ENCODE results near the gene NPHP1. TPM values are rescaled to one million over a fixed set of nuclear protein-coding genes. Genes with fewer than 3 reads are reported as not detected.
A peak's percentile ranks its signal among the peaks of the same experiment; 100 is the strongest.

Gene NPHP1
- total RNA-seq, 1 donor from 2014 or later = 3.6 TPM

GRCh38 chr2:110105183-110105582, 99.6 kb downstream of the NPHP1 start:
- Mint-ChIP-seq H3K36me3 (ENCODE audit: unreplicated experiment) (no peaks in the 10 kb centered on the region), H3K27ac (ENCODE audit: unreplicated experiment) (peak overlapping the region; percentile 3), H3K4me3 (ENCODE audit: unreplicated experiment) (no peak overlapping the region), H3K27me3 (ENCODE audit: unreplicated experiment) (peaks cover 5% of the 10 kb centered on the region), H3K9me3 (ENCODE audit: unreplicated experiment) (peaks cover 4% of the 10 kb centered on the region), H3K4me1 (ENCODE audit: unreplicated experiment) (peaks cover 53% of the 10 kb centered on the region)
- no peak for DNase-seq (ENCODE audit: extremely low spot score, unreplicated experiment)
- no peak for TF ChIP-seq CTCF (IDR thresholded peaks at IDR 0.05)

- Mint-ChIP-seq H3K4me3 (ENCODE audit: unreplicated experiment) (no peak overlapping the region), H3K9me3 (ENCODE audit: unreplicated experiment) (no peaks in the 10 kb centered on the region), H3K27me3 (ENCODE audit: unreplicated experiment) (peaks cover 5% of the 10 kb centered on the region), H3K4me1 (ENCODE audit: unreplicated experiment) (peaks cover 56% of the 10 kb centered on the region), H3K27ac (ENCODE audit: unreplicated experiment) (peak overlapping the region; percentile 4), H3K36me3 (ENCODE audit: unreplicated experiment) (no peaks in the 10 kb centered on the region)
- DNase-seq (ENCODE audit: extremely low spot score, unreplicated experiment) = no peak
- no peak for TF ChIP-seq CTCF (IDR thresholded peaks at IDR 0.05)
Measured at GRCh38 chr2:110104025-110104771, 100.6 kb downstream of the NPHP1 start.

GRCh38 chr2:110103061-110103961, 101.5 kb downstream of the NPHP1 start:
- Mint-ChIP-seq H3K4me1 (ENCODE audit: unreplicated experiment) (peaks cover 59% of the 10 kb centered on the region), H3K27ac (ENCODE audit: unreplicated experiment) (peak overlapping the region; percentile 97)

GRCh38 chr2:110101901-110102803, 102.7 kb downstream of the NPHP1 start:
- no peaks in the 10 kb centered on the region for H3K27me3 Mint-ChIP-seq (ENCODE audit: unreplicated experiment)
- no peak for DNase-seq (ENCODE audit: extremely low spot score, unreplicated experiment)
- no peak for TF ChIP-seq CTCF (IDR thresholded peaks at IDR 0.05)
- H3K27ac Mint-ChIP-seq (ENCODE audit: unreplicated experiment) = peak overlapping the region; percentile 97
- no peaks in the 10 kb centered on the region for H3K9me3 Mint-ChIP-seq (ENCODE audit: unreplicated experiment)
- no peaks in the 10 kb centered on the region for H3K36me3 Mint-ChIP-seq (ENCODE audit: unreplicated experiment)
- peaks cover 59% of the 10 kb centered on the region for H3K4me1 Mint-ChIP-seq (ENCODE audit: unreplicated experiment)
- H3K4me3 Mint-ChIP-seq (ENCODE audit: unreplicated experiment) = no peak overlapping the region

More at GRCh38 chr2:110103061-110103961, 101.5 kb downstream of the NPHP1 start:
- DNase-seq (ENCODE audit: extremely low spot score, unreplicated experiment) = no peak
- TF ChIP-seq CTCF (IDR thresholded peaks at IDR 0.05) = no peak
- Mint-ChIP-seq H3K9me3 (ENCODE audit: unreplicated experiment) (no peaks in the 10 kb centered on the region), H3K4me3 (ENCODE audit: unreplicated experiment) (no peak overlapping the region), H3K27me3 (ENCODE audit: unreplicated experiment) (peaks cover 4% of the 10 kb centered on the region), H3K36me3 (ENCODE audit: unreplicated experiment) (no peaks in the 10 kb centered on the region)

Data from osteocyte (in vitro differentiated cells).